Measurements from ENCODE around the gene PAX5.

DNA sequence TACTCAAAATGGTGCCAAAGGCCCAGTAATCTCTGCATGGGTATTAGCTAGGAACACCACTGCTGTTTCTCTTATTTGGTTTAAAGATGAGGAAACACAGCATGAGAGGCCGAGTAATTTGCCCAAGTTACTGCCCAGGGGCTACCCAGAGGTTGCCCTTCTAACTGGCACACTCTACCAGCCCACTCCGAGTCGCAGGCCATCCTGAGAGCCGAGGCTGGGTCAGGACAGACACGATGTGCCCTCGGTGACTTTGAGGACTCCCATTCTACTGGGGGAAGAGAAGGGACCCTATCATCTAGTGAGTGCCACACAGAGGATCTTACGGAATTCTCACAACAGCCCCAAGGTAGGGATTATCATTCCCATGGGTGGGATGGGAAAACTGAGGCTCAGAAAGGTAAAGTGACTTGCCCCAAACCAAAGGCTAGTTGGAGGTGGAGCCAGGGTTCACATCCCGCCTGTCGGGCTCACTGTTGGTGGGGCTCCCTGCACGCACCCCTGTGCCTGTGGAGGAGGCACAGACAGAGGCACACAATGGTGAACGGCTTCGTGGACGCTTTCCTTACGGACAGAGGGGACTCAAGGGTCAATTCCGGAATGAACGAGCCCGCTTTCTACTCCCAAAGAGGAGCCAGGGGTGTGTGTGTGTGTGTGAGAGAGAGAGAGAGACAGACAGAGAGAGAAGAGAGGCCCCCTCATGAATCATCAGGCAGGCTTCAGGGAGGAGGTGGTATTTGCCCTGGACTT is 236.4 kb downstream of the PAX5 start:
- TF ChIP-seq CTCF (IDR thresholded peaks at IDR 0.05) (no peak), POLR2A (IDR thresholded peaks at IDR 0.05) (no peak)

Measured in uterus (tissue), 2 donors.